A673 (cell line): ENCODE data around the gene ATP5F1D. TPM values are rescaled to one million over a fixed set of nuclear protein-coding genes. Genes with fewer than 3 reads are reported as not detected.

ENCODE experiments used
- BruUV-seq: library from RNA; stranded (reverse); fragments of 400-500 nt; replicated peaks from 2 replicates; lab custom pipeline; 2021; lab: Mats Ljungman, UMichigan
- CTCF ChIA-PET: fragments of 300-600 bp; sonication (Branson Sonifier 250); formaldehyde crosslinking; loops from one replicate; lab custom pipeline; 2022; ENCODE audit warnings: antibody characterized with exemption; lab: Charles Lee
- POLR2A ChIA-PET: fragments of 300-600 bp; sonication (Branson Sonifier 250); formaldehyde crosslinking; loops from one replicate; lab custom pipeline; 2022; ENCODE audit warnings: antibody characterized with exemption; ENCODE audit not compliant: low non-redundant PET; lab: Charles Lee
- DNase-seq: peaks from one replicate; pipeline ENCODE4 v3.0.0-alpha.2; 2015; ENCODE audit warnings: low spot score
- H3K27ac ChIP-seq: fragments of 200-600 bp; sonication (generic); 2 replicates; pipeline ENCODE4 v1.5.1; 2016; ENCODE audit warnings: mixed run types, low read depth, mild to moderate bottlenecking, mixed read lengths, antibody characterized with exemption, low read length; ENCODE audit not compliant: poor library complexity, severe bottlenecking
- H3K27me3 ChIP-seq: fragments of 200-600 bp; sonication (generic); replicated peaks from 2 replicates; pipeline ENCODE4 v1.6.1; 2017; ENCODE audit warnings: mixed run types, low read depth, mild to moderate bottlenecking, mixed read lengths, antibody characterized with exemption, low read length; ENCODE audit not compliant: insufficient read depth, poor library complexity
- H3K36me3 ChIP-seq: fragments of 200-600 bp; sonication (generic); 2 replicates; pipeline ENCODE4 v1.6.1; 2016; ENCODE audit warnings: mixed run types, mild to moderate bottlenecking, mixed read lengths, antibody characterized with exemption, low read length; ENCODE audit not compliant: insufficient read depth, poor library complexity, severe bottlenecking
- H3K4me1 ChIP-seq: fragments of 200-600 bp; sonication (generic); 2 replicates; pipeline ENCODE4 v1.6.1; 2017; ENCODE audit warnings: mixed run types, mild to moderate bottlenecking, mixed read lengths, antibody characterized with exemption, low read length; ENCODE audit not compliant: insufficient read depth, poor library complexity, severe bottlenecking
- H3K4me3 ChIP-seq: fragments of 200-600 bp; sonication (generic); 2 replicates; pipeline ENCODE4 v1.5.1; 2016; ENCODE audit warnings: low read depth, mixed run types, mild to moderate bottlenecking, mixed read lengths, low read length; ENCODE audit not compliant: poor library complexity, severe bottlenecking
- H3K9me3 ChIP-seq: fragments of 200-600 bp; sonication (generic); 2 replicates; pipeline ENCODE4 v1.6.1; 2016; ENCODE audit warnings: mixed run types, low read depth, mild to moderate bottlenecking, mixed read lengths, antibody characterized with exemption, low read length; ENCODE audit not compliant: poor library complexity, severe bottlenecking
- EZH2 ChIP-seq: fragments of 200-600 bp; sonication (generic); IDR thresholded peaks from 2 replicates; pipeline ENCODE4 v1.6.1; 2017; ENCODE audit warnings: borderline replicate concordance, low read depth, mild to moderate bottlenecking, mixed read lengths, antibody characterized with exemption, low read length; ENCODE audit not compliant: poor library complexity, severe bottlenecking
- intact Hi-C: fragments of 100-400 bp; cut with micrococcal nuclease; formaldehyde crosslinking; loops from one replicate; pipeline ENCODE4 v1.10.0; 2022; ENCODE audit not compliant: unreplicated experiment
- total RNA-seq: library from RNA; stranded (reverse); gene quantifications from 2 replicates; pipeline ENCODE4 v1.2.3, GENCODE V29; 2021
- TF ChIP-seq, protein P1 (sequence below): fragments of 300-800, 200-600 bp; sonication (generic); conservative IDR thresholded peaks from 2 replicates; pipeline ENCODE4 v1.5.1; 2017; ENCODE audit warnings: low read depth, mild to moderate bottlenecking, antibody characterized with exemption, low read length, moderate library complexity, mixed read lengths

ATP5F1D gene
- total RNA-seq, 1 experiment from 2014 or later: 237 TPM

DNA sequence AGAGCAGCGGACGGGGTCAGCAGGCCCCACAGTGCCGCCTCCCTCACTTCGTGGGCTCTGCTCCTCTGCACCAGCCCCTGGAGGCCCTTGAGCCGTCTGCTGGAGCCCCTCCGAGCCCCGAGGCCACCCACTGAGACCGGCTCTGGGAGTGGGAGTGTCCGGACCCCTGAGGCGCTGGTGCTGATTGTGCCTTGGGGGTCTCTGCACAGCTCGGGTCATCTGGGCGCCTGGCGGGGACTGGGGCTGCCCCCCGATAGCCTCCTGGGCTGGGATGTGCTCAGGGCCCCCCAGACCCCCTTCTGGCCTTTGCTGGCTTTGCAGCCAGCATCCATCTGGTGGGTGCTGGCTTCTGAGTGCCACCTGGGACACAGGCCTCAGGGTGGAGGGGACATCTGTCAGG is 19.2 kb upstream of the ATP5F1D start:
- ChIA-PET POLR2A (no interaction called here), CTCF (interaction anchor here (1.4 to 1.8 kb wide), 3 partner anchors 9 to 22 kb away, joined by 3 to 5 read pairs (median 4); no protein-coding TSS in a partner anchor)
- intact Hi-C loops: no loop called here
- TF ChIP-seq, protein P1, sequence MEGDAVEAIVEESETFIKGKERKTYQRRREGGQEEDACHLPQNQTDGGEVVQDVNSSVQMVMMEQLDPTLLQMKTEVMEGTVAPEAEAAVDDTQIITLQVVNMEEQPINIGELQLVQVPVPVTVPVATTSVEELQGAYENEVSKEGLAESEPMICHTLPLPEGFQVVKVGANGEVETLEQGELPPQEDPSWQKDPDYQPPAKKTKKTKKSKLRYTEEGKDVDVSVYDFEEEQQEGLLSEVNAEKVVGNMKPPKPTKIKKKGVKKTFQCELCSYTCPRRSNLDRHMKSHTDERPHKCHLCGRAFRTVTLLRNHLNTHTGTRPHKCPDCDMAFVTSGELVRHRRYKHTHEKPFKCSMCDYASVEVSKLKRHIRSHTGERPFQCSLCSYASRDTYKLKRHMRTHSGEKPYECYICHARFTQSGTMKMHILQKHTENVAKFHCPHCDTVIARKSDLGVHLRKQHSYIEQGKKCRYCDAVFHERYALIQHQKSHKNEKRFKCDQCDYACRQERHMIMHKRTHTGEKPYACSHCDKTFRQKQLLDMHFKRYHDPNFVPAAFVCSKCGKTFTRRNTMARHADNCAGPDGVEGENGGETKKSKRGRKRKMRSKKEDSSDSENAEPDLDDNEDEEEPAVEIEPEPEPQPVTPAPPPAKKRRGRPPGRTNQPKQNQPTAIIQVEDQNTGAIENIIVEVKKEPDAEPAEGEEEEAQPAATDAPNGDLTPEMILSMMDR: no peak
- TF ChIP-seq EZH2: no peak
- no TSS peak for BruUV-seq
- H3K4me1 ChIP-seq: no peaks in the 10 kb centered on the region
- H3K27ac ChIP-seq: no peak overlapping the region
- H3K27me3 ChIP-seq: no peaks in the 10 kb centered on the region
- H3K36me3 ChIP-seq: peaks cover 28% of the 10 kb centered on the region
- DNase-seq: no peak
- no peak overlapping the region for H3K4me3 ChIP-seq
- no peaks in the 10 kb centered on the region for H3K9me3 ChIP-seq

GRCh38 chr19:1223018-1223855 is 18.3 kb upstream of the ATP5F1D start:
- ChIA-PET POLR2A (no interaction called here), CTCF (interaction anchor here (1.4 to 1.8 kb wide), 3 partner anchors 9 to 21 kb away, joined by 3 to 5 read pairs (median 4); no protein-coding TSS in a partner anchor)
- H3K36me3 ChIP-seq: peaks cover 37% of the 10 kb centered on the region
- TF ChIP-seq, protein P1: peak; percentile 68
- no peak for TF ChIP-seq EZH2
- no peak overlapping the region for H3K27ac ChIP-seq
- no TSS peak for BruUV-seq
- no peak overlapping the region for H3K4me3 ChIP-seq
- peak; percentile 65 for DNase-seq
- H3K9me3 ChIP-seq: no peaks in the 10 kb centered on the region
- H3K4me1 ChIP-seq: no peaks in the 10 kb centered on the region
- H3K27me3 ChIP-seq: no peaks in the 10 kb centered on the region
- intact Hi-C loops: no loop called here

DNA sequence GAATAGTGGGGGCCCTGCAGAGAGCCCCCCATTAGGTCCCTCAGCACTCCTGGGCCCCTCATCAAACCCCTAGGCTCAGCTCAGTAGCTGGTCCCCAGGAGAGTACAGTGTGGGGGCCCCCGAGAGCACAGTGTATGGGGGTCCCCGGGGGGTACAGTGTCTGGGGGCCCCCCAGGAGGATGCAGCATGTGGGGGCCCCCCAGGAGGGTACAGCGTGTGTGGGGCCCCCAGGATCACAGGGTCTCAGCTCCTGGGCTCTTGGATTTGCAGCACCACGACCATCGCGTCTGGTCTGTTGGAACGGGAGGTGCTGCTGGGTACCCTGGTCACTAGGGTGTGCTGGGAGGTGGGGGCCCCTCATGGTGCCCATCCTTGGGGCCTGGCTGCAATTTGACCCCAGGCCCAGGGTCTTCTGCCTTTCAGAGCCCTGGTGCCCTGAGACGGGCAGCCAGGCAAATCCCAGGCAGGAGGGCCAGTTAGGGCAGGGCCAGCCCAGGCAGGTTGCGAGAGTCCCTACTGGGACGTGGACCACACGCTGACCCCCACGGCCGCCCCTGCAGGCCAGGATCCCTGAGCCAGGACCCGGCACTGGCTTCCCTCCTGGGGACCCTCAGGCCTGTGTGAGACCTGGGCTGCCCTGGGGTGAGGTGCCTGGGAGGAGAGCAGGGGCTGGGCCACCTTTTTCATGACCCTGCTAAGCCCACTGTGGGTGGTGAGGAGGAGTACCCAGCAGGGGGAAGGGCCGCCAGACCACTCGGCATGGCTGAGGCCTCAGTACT is 17.3 kb upstream of the ATP5F1D start:
- H3K4me3 ChIP-seq: no peak overlapping the region
- H3K27me3 ChIP-seq: no peaks in the 10 kb centered on the region
- TF ChIP-seq, protein P1: no peak
- no peak for TF ChIP-seq EZH2
- no peak overlapping the region for H3K27ac ChIP-seq
- no peak for DNase-seq
- no peaks in the 10 kb centered on the region for H3K9me3 ChIP-seq
- BruUV-seq: no TSS peak
- POLR2A ChIA-PET: no interaction called here
- no peaks in the 10 kb centered on the region for H3K4me1 ChIP-seq
- CTCF ChIA-PET: interaction anchor here (0.6 to 1.8 kb wide), 3 partner anchors 14 to 22 kb away, joined by 3 to 6 read pairs (median 5); no protein-coding TSS in a partner anchor
- peaks cover 38% of the 10 kb centered on the region for H3K36me3 ChIP-seq
- intact Hi-C loops: no loop called here
